22Rv1 (cell line): ENCODE data around the gene LRMDA.

Experiments used
- H3K27ac ChIP-seq: fragments of 450-650 bp; 2 replicates; pipeline ENCODE4 v1.5.1; 2017
- CTCF ChIP-seq: fragments of 450-650 bp; IDR thresholded peaks from 2 replicates; pipeline ENCODE4 v1.5.1; 2017; ENCODE audit warnings: mild to moderate bottlenecking
- ZFX ChIP-seq: fragments of 450-650 bp; IDR thresholded peaks from 2 replicates; pipeline ENCODE4 v1.6.1; 2017; ENCODE audit warnings: antibody characterized with exemption, borderline replicate concordance

Gene LRMDA

GRCh38 chr10:75507469-75507868, 76.0 kb downstream of the LRMDA start:
- TF ChIP-seq CTCF (no peak), ZFX (no peak)
- H3K27ac ChIP-seq = no peak overlapping the region

DNA sequence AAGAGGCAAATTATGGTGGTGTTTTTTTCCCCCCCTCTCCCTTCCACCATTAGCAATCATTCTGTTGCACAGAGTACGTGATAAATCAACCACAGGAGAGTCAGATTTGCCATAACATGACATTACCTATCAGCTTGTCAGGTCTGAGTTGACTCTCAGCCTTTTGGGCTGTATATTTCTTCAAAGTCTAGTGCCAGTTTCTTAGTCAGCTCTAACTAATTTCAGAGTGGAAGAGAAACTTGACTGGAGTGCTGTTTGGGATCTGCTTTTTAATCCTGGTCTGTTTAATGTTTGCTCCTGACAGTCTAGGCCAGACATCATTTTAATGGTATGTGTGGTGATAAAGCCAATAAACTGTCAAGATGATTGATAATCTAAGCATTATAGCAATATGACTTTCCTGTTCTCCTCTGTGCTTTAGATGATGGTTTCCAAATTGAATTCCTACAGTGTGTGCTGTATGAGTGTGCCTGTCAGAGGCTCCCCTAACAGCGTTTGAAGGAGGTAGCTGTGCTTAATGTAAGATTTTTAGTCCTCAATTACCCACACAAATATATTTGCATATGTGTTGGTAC, 76.9 kb downstream of the LRMDA start:
- no peak overlapping the region for H3K27ac ChIP-seq
- TF ChIP-seq ZFX (no peak), CTCF (no peak)

GRCh38 chr10:75508814-75509306, 77.4 kb downstream of the LRMDA start:
- TF ChIP-seq ZFX (no peak), CTCF (no peak)
- no peak overlapping the region for H3K27ac ChIP-seq

DNA sequence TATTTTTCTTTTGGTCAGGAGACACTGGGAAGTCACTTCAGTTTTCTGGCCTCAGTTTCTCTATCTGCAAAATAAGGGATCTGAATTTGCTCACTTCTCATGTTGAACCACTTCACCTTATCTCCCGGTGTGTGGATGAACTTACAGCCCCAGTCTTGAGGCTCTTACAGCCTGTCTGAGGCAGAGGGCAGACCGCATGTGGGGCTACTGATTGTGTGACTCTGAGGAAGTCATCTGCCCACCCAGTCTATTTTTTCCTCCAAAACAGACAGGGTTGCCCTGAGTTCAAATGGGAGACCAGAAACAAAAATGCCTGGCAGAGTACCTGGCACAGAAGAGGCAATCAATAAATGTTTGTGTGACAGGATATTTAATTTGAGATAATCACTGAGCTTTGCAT, 78.3 kb downstream of the LRMDA start:
- no peak for TF ChIP-seq ZFX
- H3K27ac ChIP-seq = no peak overlapping the region

DNA sequence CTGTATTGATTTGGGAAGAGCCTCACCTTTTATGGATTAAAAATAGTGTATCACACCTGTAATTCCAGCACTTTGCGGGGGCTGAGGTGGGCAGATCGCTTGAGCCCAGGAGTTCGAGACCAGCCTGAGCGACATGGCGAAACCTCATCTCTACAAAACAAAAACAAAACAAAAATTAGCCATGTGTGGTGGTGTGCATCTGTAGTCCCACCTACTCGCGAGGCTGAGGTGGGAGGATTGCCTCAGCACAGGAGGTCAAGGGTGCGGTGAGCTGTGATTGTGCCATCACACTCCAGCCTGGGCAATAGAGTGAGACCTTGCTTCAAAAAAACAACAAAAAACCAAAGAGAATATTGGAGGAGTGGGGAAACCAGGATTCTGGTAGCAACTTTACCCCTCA, 79.6 kb downstream of the LRMDA start:
- no peak for TF ChIP-seq ZFX
- TF ChIP-seq CTCF = no peak

GRCh38 chr10:75512203-75512933, 80.9 kb downstream of the LRMDA start:
- H3K27ac ChIP-seq = no peak overlapping the region
- TF ChIP-seq ZFX (no peak), CTCF (no peak)

More for the DNA sequence above, 79.6 kb downstream of the LRMDA start:
- no peak overlapping the region for H3K27ac ChIP-seq

GRCh38 chr10:75513292-75513885, 82.0 kb downstream of the LRMDA start:
- TF ChIP-seq ZFX (no peak), CTCF (no peak)

More at GRCh38 chr10:75513292-75513885, 82.0 kb downstream of the LRMDA start:
- no peak overlapping the region for H3K27ac ChIP-seq
